A549 (cell line): ENCODE measurements around the gene DMP1. TPM values are rescaled to one million over a fixed set of nuclear protein-coding genes. Genes with fewer than 3 reads are reported as not detected.

ENCODE experiments used
- ATAC-seq, 2 experiments: fragments of 200-7000 bp in 1 of 2; fragments of >200 bp in 1 of 2; cut with Nextera tagmentation in 1 of 2; cut with Tn5 transposase in 1 of 2; 3 replicates each; pipeline versions ENCODE4 v1.8.0 to v1.9.1; 2018 to 2020; ENCODE audit warnings: mild to moderate bottlenecking in 1 of 2, moderate library complexity in 1 of 2
- CTCF ChIA-PET: fragments of 300-600 bp; sonication (Branson Sonifier 250); formaldehyde crosslinking; extraction: SDS; loops from one replicate; lab custom pipeline; 2021; ENCODE audit warnings: antibody characterized with exemption, inconsistent platforms; lab: Yijun Ruan, JAX
- POLR2A ChIA-PET: fragments of 350-600 bp; formaldehyde crosslinking; extraction: SDS; loops from one replicate; lab custom pipeline; 2021; ENCODE audit warnings: antibody characterized with exemption, inconsistent platforms; lab: Yijun Ruan, JAX
- DNase-seq, 2 experiments: peaks; one replicate each; pipeline versions ENCODE4 v3.0.0 to v3.0.0-alpha.2; 2011 to 2016; ENCODE audit warnings: low read depth in 1 of 2, low spot score in 1 of 2
- FAIRE-seq: peaks from 2 replicates; lab custom pipeline; 2011; peaks lifted over from hg19 to GRCh38; lab: Jason Lieb, UNC
- H3K27ac ChIP-seq, 2 experiments: fragments of >200 bp; sonication (Bioruptor Twin); formaldehyde crosslinking; 3 replicates each; pipeline ENCODE4 v1.5.1; 2016 to 2017
- H3K4me1 ChIP-seq: fragments of >200 bp; sonication (Bioruptor Twin); formaldehyde crosslinking; 3 replicates; pipeline ENCODE4 v1.6.1; 2016
- H3K4me2 ChIP-seq: fragments of >200 bp; sonication (Bioruptor Twin); formaldehyde crosslinking; 3 replicates; pipeline ENCODE4 v1.6.1; 2016
- H3K4me3 ChIP-seq: fragments of >200 bp; sonication (Bioruptor Twin); formaldehyde crosslinking; 3 replicates; pipeline ENCODE4 v1.5.1; 2016
- H3K9me3 ChIP-seq: fragments of >200 bp; sonication (Bioruptor Twin); formaldehyde crosslinking; 3 replicates; pipeline ENCODE4 v1.6.1; 2016
- ATOH8 ChIP-seq: fragments of 250-450 bp; sonication (Bioruptor Pico); IDR thresholded peaks from 2 replicates; pipeline ENCODE4 v1.5.0; 2020; ENCODE audit warnings: low read depth, mild to moderate bottlenecking, moderate library complexity
- BCL3 ChIP-seq: fragments of >200 bp; sonication (Bioruptor Twin); formaldehyde crosslinking; IDR thresholded peaks from 3 replicates; pipeline ENCODE4 v1.6.1; 2016
- BHLHE40 ChIP-seq: IDR thresholded peaks from 2 replicates; pipeline ENCODE4 v1.6.1; 2012; ENCODE audit warnings: low read depth, low read length, inconsistent platforms
- CHD4 ChIP-seq: fragments of 200-600 bp; sonication (generic); IDR thresholded peaks from 2 replicates; pipeline ENCODE4 v1.6.1; 2016; ENCODE audit warnings: antibody characterized with exemption, mild to moderate bottlenecking, borderline replicate concordance
- E2F6 ChIP-seq: IDR thresholded peaks from 2 replicates; pipeline ENCODE4 v1.6.1; 2012; ENCODE audit warnings: low read depth, borderline replicate concordance
- EHMT2 ChIP-seq: fragments of 200-600 bp; sonication (generic); IDR thresholded peaks from 2 replicates; pipeline ENCODE4 v1.6.1; 2016; ENCODE audit warnings: antibody characterized with exemption, low read depth, mild to moderate bottlenecking, moderate library complexity
- EP300 ChIP-seq, 2 experiments: fragments of >200 bp; sonication (Bioruptor Twin); formaldehyde crosslinking; IDR thresholded peaks; 2 replicates in 1 of 2; 3 replicates in 1 of 2; pipeline ENCODE4 v1.6.1; 2016 to 2017
- GATA3 ChIP-seq: IDR thresholded peaks from 2 replicates; pipeline ENCODE4 v1.6.1; 2012; ENCODE audit warnings: borderline replicate concordance
- HDAC2 ChIP-seq: fragments of 200-600 bp; sonication (generic); IDR thresholded peaks from 2 replicates; pipeline ENCODE4 v1.6.1; 2016
- JUN ChIP-seq, 2 experiments: fragments of >200 bp; sonication (Bioruptor Twin); formaldehyde crosslinking; IDR thresholded peaks; 2 replicates in 1 of 2; 3 replicates in 1 of 2; pipeline ENCODE4 v1.6.1; 2016 to 2017
- MAFK ChIP-seq: fragments of 450-650 bp; IDR thresholded peaks from 2 replicates; pipeline ENCODE4 v1.6.1; 2014; ENCODE audit not compliant: partially characterized antibody
- NR3C1 ChIP-seq: fragments of >200 bp; sonication (Bioruptor Twin); formaldehyde crosslinking; IDR thresholded peaks from 3 replicates; pipeline ENCODE4 v1.6.1; 2017
- POLR2A ChIP-seq: IDR thresholded peaks from 2 replicates; pipeline ENCODE4 v1.6.1; 2012; ENCODE audit warnings: mild to moderate bottlenecking, low read length
- RAD21 ChIP-seq, 2 experiments: fragments of >200 bp in 1 of 2; sonication (Bioruptor Twin) in 1 of 2; formaldehyde crosslinking in 1 of 2; IDR thresholded peaks in 1 of 2; conservative IDR thresholded peaks in 1 of 2; 2 replicates in 1 of 2; 3 replicates in 1 of 2; pipeline ENCODE4 v1.6.1; 2012 to 2018; ENCODE audit warnings: inconsistent platforms in 1 of 2
- RFX5 ChIP-seq: fragments of 450-650 bp; IDR thresholded peaks from 2 replicates; pipeline ENCODE4 v1.7.1; 2014; ENCODE audit warnings: antibody characterized with exemption, mild to moderate bottlenecking, moderate library complexity
- RNF2 ChIP-seq: fragments of 200-600 bp; sonication (generic); IDR thresholded peaks from 2 replicates; pipeline ENCODE4 v1.6.1; 2016; ENCODE audit warnings: low read depth, mild to moderate bottlenecking, antibody characterized with exemption, moderate library complexity, borderline replicate concordance
- SREBF2 ChIP-seq: fragments of 450-650 bp; IDR thresholded peaks from 2 replicates; pipeline ENCODE4 v1.6.1; 2014; ENCODE audit warnings: mild to moderate bottlenecking, moderate library complexity
- TP53 ChIP-seq: fragments of 250-450 bp; sonication (Bioruptor Pico); IDR thresholded peaks from 2 replicates; pipeline ENCODE4 v1.5.0; 2021; ENCODE audit warnings: mild to moderate bottlenecking, moderate library complexity
- ZC3H11A ChIP-seq: fragments of 450-650 bp; IDR thresholded peaks from 2 replicates; pipeline ENCODE4 v1.6.1; 2014; ENCODE audit warnings: antibody characterized with exemption, mild to moderate bottlenecking
- ZFP36 ChIP-seq: fragments of 450-650 bp; IDR thresholded peaks from 2 replicates; pipeline ENCODE4 v1.6.1; 2014; ENCODE audit warnings: borderline replicate concordance; ENCODE audit not compliant: partially characterized antibody
- ZSCAN20 ChIP-seq: fragments of 250-450 bp; sonication (Bioruptor Pico); IDR thresholded peaks from 2 replicates; pipeline ENCODE4 v1.8.0; 2022; ENCODE audit warnings: mild to moderate bottlenecking, moderate library complexity
- WGBS: methylation state at CpG from one replicate; pipeline ENCODE4 v1.1.6; 2017; ENCODE audit errors: missing lambda C conversion rate; 5-methylcytosine and 5-hydroxymethylcytosine counted together
- polyA minus RNA-seq: library from RNA; depleted of rRNA, polyadenylated mRNA; stranded (reverse); fragments of >200 nt; gene quantifications from 2 replicates; pipeline ENCODE4 v1.2.3, GENCODE V29; 2011; rRNA and poly(A)+ RNA removed
- polyA plus RNA-seq, 4 experiments: library from polyadenylated mRNA; depleted of rRNA in 3 of 4; stranded (reverse); fragments of >200 nt; fragmentation: RNase III in 1 of 4; extraction: RNeasy Plus Mini Kit Qiagen cat#74134 plus additional on column Dnase treatment in 1 of 4; gene quantifications; 2 replicates in 3 of 4; 3 replicates in 1 of 4; pipeline ENCODE4 v1.2.3, GENCODE V29; 2011 to 2017

The DMP1 gene
- polyA plus RNA-seq (2011; rRNA removed), result not detected in 2 replicates
- polyA plus RNA-seq (2012; cell fraction: cytosol; rRNA removed), result not detected in 2 replicates
- polyA plus RNA-seq (2012; cell fraction: nucleus; rRNA removed), result not detected in 2 replicates
- polyA plus RNA-seq (2017; fragmentation: RNase III; extraction: RNeasy Plus Mini Kit Qiagen cat#74134 plus additional on column Dnase treatment), result not detected in 3 replicates
- polyA minus RNA-seq, result 0.10 TPM in 1 of 2 replicates, not detected in the other

- 96% methylated on average over 3 of the region's 3 CpGs for WGBS
- TF ChIP-seq RAD21 (conservative IDR thresholded peaks at IDR 0.05 in 1 of 2, IDR thresholded peaks at IDR 0.05 in 1 of 2), result no peak
- TF ChIP-seq GATA3, result no peak
- TF ChIP-seq E2F6, result no peak
- no peak for TF ChIP-seq EHMT2
- TF ChIP-seq NR3C1, result no peak
- TF ChIP-seq HDAC2, result no peak
- no peak for TF ChIP-seq EP300 (IDR thresholded peaks at IDR 0.05)
- no peak for TF ChIP-seq BCL3
- H3K27ac ChIP-seq, result no peak within 1 kb of the TSS
- no peak within 1 kb of the TSS for H3K4me3 ChIP-seq
- no peak for FAIRE-seq
- no peaks in the 10 kb centered on the region for H3K4me1 ChIP-seq
- POLR2A ChIA-PET, result no interaction called here
- no peak for DNase-seq
- CTCF ChIA-PET, result interaction anchor here (1.3 kb wide), 1 partner anchor 30 kb away, joined by 3 read pairs; no protein-coding TSS in a partner anchor
- no peak within 1 kb of the TSS for H3K4me2 ChIP-seq
- ATAC-seq, result no peak
- no peaks in the 10 kb centered on the region for H3K9me3 ChIP-seq
Measured at GRCh38 chr4:87649980-87650379, at the start of gene DMP1. Gene DMP1, plus strand, starts transcription at chr4:87650280. Its CDS starts 6,213 bp downstream, at chr4:87656493.

GRCh38 chr4:87601361-87601760 lies 48.7 kb upstream of the DMP1 start:
- TF ChIP-seq CHD4 (no peak), SREBF2 (no peak), JUN (IDR thresholded peaks at IDR 0.05) (no peak), BCL3 (no peak)
- FAIRE-seq (no peak), ATAC-seq (no peak), DNase-seq (no peak)
- CTCF ChIA-PET, result interaction anchor here (0.8 kb wide), 1 partner anchor 18 kb away, joined by 3 read pairs; no protein-coding TSS in a partner anchor
- H3K4me2 ChIP-seq, result no peak overlapping the region
- H3K4me3 ChIP-seq, result no peak overlapping the region
- no peaks in the 10 kb centered on the region for H3K9me3 ChIP-seq
- H3K27ac ChIP-seq, result no peak overlapping the region
- POLR2A ChIA-PET, result no interaction called here
- no peaks in the 10 kb centered on the region for H3K4me1 ChIP-seq

GRCh38 chr4:87608229-87608628 lies 41.9 kb upstream of the DMP1 start, which contains the start of gene DSPP:
Gene DSPP, plus strand, starts transcription at chr4:87608529. Its CDS starts 2,380 bp downstream, at chr4:87610909.
- DNase-seq, result no peak
- Histone ChIP-seq H3K27ac (no peak within 1 kb of the TSS), H3K9me3 (no peaks in the 10 kb centered on the region), H3K4me3 (no peak within 1 kb of the TSS), H3K4me2 (no peak within 1 kb of the TSS), H3K4me1 (no peaks in the 10 kb centered on the region)
- no peak for TF ChIP-seq POLR2A
- no peak for TF ChIP-seq RNF2
- no peak for TF ChIP-seq MAFK
- TF ChIP-seq BHLHE40, result no peak
- no peak for TF ChIP-seq TP53
- no peak for TF ChIP-seq ZSCAN20 (CRISPR knock-in tag)
- no peak for TF ChIP-seq RFX5
- no peak for TF ChIP-seq JUN (IDR thresholded peaks at IDR 0.05)
- TF ChIP-seq ZFP36, result no peak
- TF ChIP-seq CHD4, result no peak
- no peak for TF ChIP-seq ATOH8 (CRISPR knock-in tag)
- TF ChIP-seq RAD21 (conservative IDR thresholded peaks at IDR 0.05 in 1 of 2, IDR thresholded peaks at IDR 0.05 in 1 of 2), result no peak
- no peak for TF ChIP-seq E2F6
- TF ChIP-seq SREBF2, result no peak
- TF ChIP-seq ZC3H11A, result no peak
- ChIA-PET CTCF (interaction anchor here (0.6 kb wide), 1 partner anchor 244 kb away, joined by 3 read pairs; no protein-coding TSS in a partner anchor), POLR2A (no interaction called here)
- no peak for ATAC-seq
- 46% methylated on average over 4 of the region's 4 CpGs for WGBS
- FAIRE-seq, result no peak
